K562 treated with DMSO at 1 percent for 4 hours (cell line): ENCODE measurements around the gene OVCA2. TPM values are rescaled to one million over a fixed set of nuclear protein-coding genes. Genes with fewer than 3 reads are reported as not detected.

Source experiments
- total RNA-seq: library from RNA; unstranded; fragments of 300-600 nt; gene quantifications from 2 replicates; pipeline ENCODE4 v1.2.3, GENCODE V29; 2022; ENCODE audit not compliant: insufficient read depth

Gene OVCA2
- total RNA-seq = 17.4 and 34.9 TPM in 2 replicates

GRCh38 chr17:2041561-2042389 lies at the start of gene OVCA2:
TSS of gene OVCA2 (plus strand) at chr17:2042022. CDS start at chr17:2042048, 26 bp downstream.

GRCh38 chr17:2025220-2025621 lies 16.6 kb upstream of the OVCA2 start, which contains the start of gene RTN4RL1:
TSS of gene RTN4RL1 (minus strand) at chr17:2025334. CDS start at chr17:2024865, 469 bp downstream.

GRCh38 chr17:2029911-2030778 lies 11.7 kb upstream of the OVCA2 start, which contains the start of gene DPH1:
TSS of gene DPH1 (plus strand) at chr17:2030153. CDS start at chr17:2030170, 17 bp downstream.

GRCh38 chr17:2054512-2055291 lies 12.9 kb downstream of the OVCA2 start, which contains the start of gene HIC1:
TSS of gene HIC1 (plus strand) at chr17:2055103. CDS start at chr17:2056691, 1,588 bp downstream.

Other genes with a start within 250 kb of the OVCA2 start
- 8.8 and 8.9 TPM in 2 replicates for gene SMYD4, start 212.1 kb upstream of the OVCA2 start, total RNA-seq
- gene RPA1, start 212.0 kb upstream of the OVCA2 start, total RNA-seq = 38.3 and 40.6 TPM in 2 replicates
- not detected in 2 replicates for gene RTN4RL1, start 16.7 kb upstream of the OVCA2 start, total RNA-seq
- 17.7 and 21.1 TPM in 2 replicates for gene DPH1, start 11.9 kb upstream of the OVCA2 start, total RNA-seq
- 0.73 TPM in 1 of 2 replicates, not detected in the other for gene HIC1, start 13.1 kb downstream of the OVCA2 start, total RNA-seq